ENCODE measurements around the gene CMAS.
"Not testable (repeated sequence)": the region's sequence is repeated elsewhere in the genome, so short reads cannot be mapped to it uniquely, and the experiment has no call there.

CMAS gene

GRCh38 chr12:22014041-22014782, 31.8 kb upstream of the CMAS start:
- TF ChIP-seq POLR2A (IDR thresholded peaks at IDR 0.05; ENCODE audit: extremely low read depth, insufficient read length) = no peak
- TF ChIP-seq MAX (IDR thresholded peaks at IDR 0.05; ENCODE audit: low read depth, low read length) = no peak
- TF ChIP-seq MYC (IDR thresholded peaks at IDR 0.05; ENCODE audit: low read depth, low read length) = no peak
- TF ChIP-seq CTCF (IDR thresholded peaks at IDR 0.05; ENCODE audit: low read depth, low read length) = no peak
- DNase-seq (ENCODE audit: low read depth) = no peak
- no peak overlapping the region for H3K4me3 ChIP-seq (ENCODE audit: low read depth, low read length)

GRCh38 chr12:22014783-22015144, 31.3 kb upstream of the CMAS start:
- TF ChIP-seq MYC (IDR thresholded peaks at IDR 0.05; ENCODE audit: low read depth, low read length) = no peak
- no peak for TF ChIP-seq CTCF (IDR thresholded peaks at IDR 0.05; ENCODE audit: low read depth, low read length)
- no peak for TF ChIP-seq MAX (IDR thresholded peaks at IDR 0.05; ENCODE audit: low read depth, low read length)
- TF ChIP-seq POLR2A (IDR thresholded peaks at IDR 0.05; ENCODE audit: extremely low read depth, insufficient read length) = no peak
- no peak for DNase-seq (ENCODE audit: low read depth)
- H3K4me3 ChIP-seq (ENCODE audit: low read depth, low read length) = no peak overlapping the region

- TF ChIP-seq CTCF (IDR thresholded peaks at IDR 0.05; ENCODE audit: low read depth, low read length) (no peak), MAX (IDR thresholded peaks at IDR 0.05; ENCODE audit: low read depth, low read length) (no peak), POLR2A (IDR thresholded peaks at IDR 0.05; ENCODE audit: extremely low read depth, insufficient read length) (no peak), MYC (IDR thresholded peaks at IDR 0.05; ENCODE audit: low read depth, low read length) (no peak)
- DNase-seq (ENCODE audit: low read depth) = no peak
Measured at GRCh38 chr12:22016982-22017381, 29.0 kb upstream of the CMAS start.

GRCh38 chr12:22018860-22019259, 27.2 kb upstream of the CMAS start:
- no peak overlapping the region for H3K4me3 ChIP-seq (ENCODE audit: low read depth, low read length)
- DNase-seq (ENCODE audit: low read depth) = peak; percentile 30
- TF ChIP-seq CTCF (IDR thresholded peaks at IDR 0.05; ENCODE audit: low read depth, low read length) (peak; percentile 26), MAX (IDR thresholded peaks at IDR 0.05; ENCODE audit: low read depth, low read length) (no peak)

More at GRCh38 chr12:22016982-22017381, 29.0 kb upstream of the CMAS start:
- H3K4me3 ChIP-seq (ENCODE audit: low read depth, low read length) = no peak overlapping the region

- DNase-seq (ENCODE audit: low read depth); H3K4me3 ChIP-seq (ENCODE audit: low read depth, low read length): not testable (repeated sequence)
Measured at GRCh38 chr12:22023489-22023888, 22.5 kb upstream of the CMAS start.

GRCh38 chr12:22029491-22029890, 16.5 kb upstream of the CMAS start:
- no peak for TF ChIP-seq POLR2A (IDR thresholded peaks at IDR 0.05; ENCODE audit: extremely low read depth, insufficient read length)
- TF ChIP-seq MAX (IDR thresholded peaks at IDR 0.05; ENCODE audit: low read depth, low read length) = no peak
- no peak for TF ChIP-seq MYC (IDR thresholded peaks at IDR 0.05; ENCODE audit: low read depth, low read length)
- TF ChIP-seq CTCF (IDR thresholded peaks at IDR 0.05; ENCODE audit: low read depth, low read length) = no peak
- no peak overlapping the region for H3K4me3 ChIP-seq (ENCODE audit: low read depth, low read length)
- DNase-seq (ENCODE audit: low read depth) = no peak

Measured in NB4 (cell line).